Right cardiac atrium (tissue), 5 donors: ENCODE data around the gene OARD1. TPM values are rescaled to one million over a fixed set of nuclear protein-coding genes. Genes with fewer than 3 reads are reported as not detected.

Experiments used
- ATAC-seq, 2 donors: fragments of 200-7000 bp; cut with Tn5 transposase; one replicate each; pipeline versions ENCODE4 v1.8.0 to v1.9.1; 2020; ENCODE audit warnings: moderate library complexity in 2 of 2, mild to moderate bottlenecking in 1 of 2
- DNase-seq, 3 donors: peaks; one replicate each; pipeline ENCODE4 v3.0.0-alpha.2; 2020
- H3K27ac ChIP-seq: one replicate; pipeline ENCODE4 v1.5.1; 2013; ENCODE audit warnings: mild to moderate bottlenecking, low read length, control low read depth, moderate library complexity
- H3K27me3 ChIP-seq: one replicate; pipeline ENCODE4 v1.6.1; 2013; ENCODE audit not compliant: control insufficient read depth, insufficient read depth
- H3K4me1 ChIP-seq: one replicate; pipeline ENCODE4 v1.6.1; 2013; ENCODE audit warnings: low read length; ENCODE audit not compliant: control insufficient read depth, insufficient read depth
- H3K4me3 ChIP-seq: one replicate; pipeline ENCODE4 v1.5.1; 2013; ENCODE audit warnings: low read length, control low read depth
- H3K9me3 ChIP-seq: one replicate; pipeline ENCODE4 v1.6.1; 2013; ENCODE audit warnings: low read length; ENCODE audit not compliant: control insufficient read depth
- WGBS: extraction: QIAGEN DNeasy Blood & Tissue Kit; methylation state at CpG from one replicate; pipeline ENCODE4 v1.1.7; 2013; 5-methylcytosine and 5-hydroxymethylcytosine counted together
- intact Hi-C, 4 donors: fragments of 100-400 bp; cut with DNase I; formaldehyde crosslinking; loops; one replicate each; pipeline versions ENCODE4 v1.11.0 to v1.14.0; 2022 to 2023
- polyA plus RNA-seq: library from polyadenylated mRNA; stranded (reverse); fragments of 200-250 nt; gene quantifications from one replicate; pipeline ENCODE4 v1.2.3, GENCODE V29; 2013
- total RNA-seq, 4 donors: library from RNA; stranded (reverse); fragmentation: NEBNext Ultra II Directional; extraction: Animal tissue kit (Norgen Biotek cat#: 25700); gene quantifications; one replicate each; pipeline ENCODE4 v1.2.1, GENCODE V29; 2021
- donor health status: healthy with polysubstance abuse.
- donor health status: DM: no; HTN: yes; CAD: no.
- donor health status: DM: no; HTN: no; CAD: no.
- donor health status: DM: no; HTN: yes; CAD: no; lungs with severe emphysema.
- donor health status: DM: yes; HTN: yes; CAD: no.

OARD1 gene
- total and polyA plus RNA-seq, 5 donors = 15.1 to 27.8 (median 19.0) TPM

DNA sequence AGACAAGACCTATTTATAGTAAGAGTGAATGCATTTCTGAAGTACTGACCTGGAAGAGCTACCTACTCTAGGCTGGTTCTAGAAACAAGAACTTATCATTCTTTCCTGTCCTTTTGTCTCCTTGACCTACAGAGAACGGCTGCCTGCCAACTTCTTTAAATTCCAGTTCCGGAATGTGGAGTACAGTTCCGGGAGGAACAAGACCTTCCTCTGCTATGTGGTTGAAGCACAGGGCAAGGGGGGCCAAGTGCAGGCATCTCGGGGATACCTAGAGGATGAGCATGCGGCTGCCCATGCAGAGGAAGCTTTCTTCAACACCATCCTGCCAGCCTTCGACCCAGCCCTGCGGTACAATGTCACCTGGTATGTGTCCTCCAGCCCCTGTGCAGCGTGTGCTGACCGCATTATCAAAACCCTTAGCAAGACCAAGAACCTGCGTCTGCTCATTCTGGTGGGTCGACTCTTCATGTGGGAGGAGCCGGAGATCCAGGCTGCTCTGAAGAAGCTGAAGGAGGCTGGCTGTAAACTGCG, 10.9 kb downstream of the OARD1 start:
- intact Hi-C loops = loop anchor here in 2 of 4 donors (5.0 to 10.0 kb wide), 2 partner anchors 54 to 56 kb away; no protein-coding TSS in a partner anchor
- ATAC-seq = peak in 1 of 2 donors; percentile 21
- peak overlapping the region; percentile 85 for H3K27ac ChIP-seq
- no peaks in the 10 kb centered on the region for H3K27me3 ChIP-seq
- WGBS = 70% methylated on average over 13 of the region's 13 CpGs
- H3K4me1 ChIP-seq = peaks cover 15% of the 10 kb centered on the region
- H3K4me3 ChIP-seq = no peak overlapping the region
- H3K9me3 ChIP-seq = no peaks in the 10 kb centered on the region
- no peak for DNase-seq

DNA sequence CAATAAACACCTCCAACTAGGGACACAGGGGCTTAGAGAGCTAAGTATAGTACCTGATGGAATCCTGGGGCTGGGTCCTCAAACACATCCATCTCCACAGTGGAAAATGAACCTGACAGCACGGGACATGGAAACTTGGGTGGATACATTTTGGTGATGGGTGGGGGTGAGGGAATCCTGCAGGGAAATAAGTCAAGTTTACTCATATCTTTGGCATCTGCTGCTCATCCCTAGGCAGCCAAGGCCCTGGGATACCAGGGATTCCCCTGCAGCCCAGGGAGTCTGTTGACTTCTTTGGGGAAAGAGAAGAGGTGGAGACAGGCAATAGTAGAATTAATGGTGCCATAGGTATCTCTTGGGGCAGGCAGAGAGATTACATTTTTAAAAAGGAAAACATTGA, 12.6 kb downstream of the OARD1 start:
- Histone ChIP-seq H3K27ac (peak overlapping the region; percentile 82), H3K9me3 (no peaks in the 10 kb centered on the region), H3K4me1 (peaks cover 18% of the 10 kb centered on the region), H3K27me3 (no peaks in the 10 kb centered on the region), H3K4me3 (no peak overlapping the region)
- intact Hi-C loops = no loop called here
- ATAC-seq (no peak), DNase-seq (no peak)
- 86% methylated on average over 1 of the region's 1 CpG for WGBS

DNA sequence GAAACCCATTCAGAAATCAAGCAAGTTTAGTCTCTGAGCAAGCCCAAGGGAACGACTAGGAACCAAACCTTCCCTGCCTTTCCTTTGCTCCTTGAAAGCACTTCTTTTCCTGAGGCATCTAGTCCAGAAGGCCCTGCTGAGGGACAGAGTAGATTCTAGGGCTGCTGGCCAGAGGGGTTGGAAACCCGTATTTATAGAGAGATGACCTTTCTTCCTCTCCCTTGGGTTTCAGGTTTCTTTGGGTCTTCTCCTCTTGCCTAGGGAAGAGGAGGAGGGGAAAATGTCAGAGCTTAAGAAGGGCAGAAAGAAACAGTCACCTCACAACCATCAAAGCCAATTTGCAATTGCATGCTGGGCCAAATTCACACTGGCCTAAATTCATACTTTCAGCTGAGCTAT, 13.4 kb downstream of the OARD1 start:
- WGBS = 46% methylated on average over 2 of the region's 2 CpGs
- no peak for ATAC-seq
- H3K27ac ChIP-seq = peak overlapping the region; percentile 82
- no peak overlapping the region for H3K4me3 ChIP-seq
- H3K9me3 ChIP-seq = no peaks in the 10 kb centered on the region
- intact Hi-C loops = no loop called here
- H3K4me1 ChIP-seq = peaks cover 18% of the 10 kb centered on the region
- H3K27me3 ChIP-seq = no peaks in the 10 kb centered on the region
- DNase-seq = no peak

- no peak for ATAC-seq
- intact Hi-C loops = no loop called here
- Histone ChIP-seq H3K27ac (peak overlapping the region; percentile 71), H3K9me3 (no peaks in the 10 kb centered on the region), H3K27me3 (no peaks in the 10 kb centered on the region), H3K4me1 (peaks cover 18% of the 10 kb centered on the region), H3K4me3 (no peak overlapping the region)
- WGBS = 65% methylated on average over 6 of the region's 6 CpGs
- no peak for DNase-seq
Measured at GRCh38 chr6:41056768-41057490, 15.2 kb downstream of the OARD1 start.

DNA sequence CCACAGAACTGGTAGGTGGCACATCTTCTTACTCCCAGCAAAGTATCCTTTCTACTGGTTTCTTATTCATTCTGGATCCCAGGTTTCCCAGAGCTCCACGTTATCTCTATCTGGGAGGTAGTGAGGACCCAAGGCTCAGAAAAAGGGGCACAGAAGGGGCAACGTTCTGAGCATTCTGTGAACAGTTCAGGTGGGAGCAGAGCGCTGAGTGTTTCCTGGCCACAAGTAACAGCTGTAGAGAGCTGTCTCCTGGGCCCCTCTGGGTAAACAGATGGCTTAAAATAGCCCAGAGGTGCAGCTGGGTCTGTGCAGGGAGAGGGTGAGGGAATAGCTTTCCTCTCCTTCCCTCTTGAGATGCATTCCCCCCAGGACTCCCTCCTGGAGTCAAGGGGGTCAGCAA, 17.0 kb downstream of the OARD1 start:
- intact Hi-C loops = no loop called here
- ATAC-seq (peak; percentile 61 to 66), DNase-seq (peak in 1 of 3 donors; percentile 63)
- Histone ChIP-seq H3K4me1 (peaks cover 14% of the 10 kb centered on the region), H3K27ac (peak overlapping the region; percentile 93), H3K4me3 (peak overlapping the region; percentile 36), H3K9me3 (no peaks in the 10 kb centered on the region), H3K27me3 (no peaks in the 10 kb centered on the region)
- WGBS = 47% methylated on average over 3 of the region's 3 CpGs

GRCh38 chr6:41054511-41054910, 17.6 kb downstream of the OARD1 start:
- intact Hi-C loops = no loop called here
- DNase-seq (no peak), ATAC-seq (no peak)
- peak overlapping the region; percentile 55 for H3K27ac ChIP-seq
- peaks cover 14% of the 10 kb centered on the region for H3K4me1 ChIP-seq
- WGBS = 72% methylated on average over 3 of the region's 3 CpGs
- peak overlapping the region; percentile 36 for H3K4me3 ChIP-seq
- H3K27me3 ChIP-seq = no peaks in the 10 kb centered on the region
- H3K9me3 ChIP-seq = no peaks in the 10 kb centered on the region

DNA sequence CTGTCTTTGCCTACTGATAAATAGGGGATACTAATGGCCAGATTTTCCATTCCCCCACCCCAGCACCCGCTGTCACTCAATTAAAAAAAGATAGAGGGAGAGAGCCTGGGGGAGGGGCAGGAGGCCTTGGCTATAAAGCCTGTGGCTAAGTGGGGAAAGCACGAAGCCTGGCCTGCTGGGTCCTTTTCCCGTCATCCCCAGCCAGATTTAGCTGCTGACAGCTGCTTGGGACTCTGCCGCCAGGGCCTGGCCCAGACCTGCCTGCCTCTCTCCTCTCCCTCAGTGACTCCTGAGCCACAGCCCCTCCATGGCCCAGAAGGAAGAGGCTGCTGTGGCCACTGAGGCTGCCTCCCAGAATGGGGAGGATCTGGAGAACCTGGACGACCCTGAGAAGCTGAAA, 19.1 kb downstream of the OARD1 start, which contains the start of gene APOBEC2:
Gene APOBEC2, plus strand, starts transcription at position 162 of the 400 bp plus-strand sequence. Its CDS starts 146 bp downstream, at position 308.
- peak within 1 kb of the TSS; percentile 36 for H3K4me3 ChIP-seq
- peak; percentile 75 to 92 (median 90) for DNase-seq
- peak; percentile 85 to 90 for ATAC-seq
- WGBS = 41% methylated on average over 5 of the region's 5 CpGs
- intact Hi-C loops = no loop called here
- H3K9me3 ChIP-seq = no peaks in the 10 kb centered on the region
- peaks cover 7% of the 10 kb centered on the region for H3K4me1 ChIP-seq
- no peaks in the 10 kb centered on the region for H3K27me3 ChIP-seq
- peak within 1 kb of the TSS; percentile 81 for H3K27ac ChIP-seq

DNA sequence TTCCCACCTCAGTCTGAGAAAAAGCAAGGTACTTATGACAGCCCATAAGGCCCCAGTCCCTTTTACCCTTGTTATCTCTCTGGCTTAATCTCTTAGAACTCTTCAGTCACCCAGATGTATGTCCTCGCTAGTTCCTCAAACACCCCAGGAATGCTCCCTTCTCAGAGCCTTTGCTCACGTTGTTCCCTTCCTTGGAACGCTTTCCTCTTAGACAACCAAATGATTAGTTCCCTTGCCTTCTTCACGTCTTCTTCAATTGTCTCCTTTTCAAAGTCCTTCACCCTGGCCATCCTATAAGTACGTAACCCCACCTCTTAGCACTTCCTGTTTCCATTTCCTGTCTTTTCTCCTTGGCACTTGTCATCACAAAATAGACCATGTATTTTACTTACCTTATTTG, 20.3 kb downstream of the OARD1 start:
- Histone ChIP-seq H3K27me3 (no peaks in the 10 kb centered on the region), H3K27ac (no peak overlapping the region), H3K9me3 (no peaks in the 10 kb centered on the region), H3K4me1 (peaks cover 3% of the 10 kb centered on the region), H3K4me3 (no peak overlapping the region)
- DNase-seq (no peak), ATAC-seq (no peak)
- WGBS = 50% methylated on average over 5 of the region's 5 CpGs
- intact Hi-C loops = no loop called here

DNA sequence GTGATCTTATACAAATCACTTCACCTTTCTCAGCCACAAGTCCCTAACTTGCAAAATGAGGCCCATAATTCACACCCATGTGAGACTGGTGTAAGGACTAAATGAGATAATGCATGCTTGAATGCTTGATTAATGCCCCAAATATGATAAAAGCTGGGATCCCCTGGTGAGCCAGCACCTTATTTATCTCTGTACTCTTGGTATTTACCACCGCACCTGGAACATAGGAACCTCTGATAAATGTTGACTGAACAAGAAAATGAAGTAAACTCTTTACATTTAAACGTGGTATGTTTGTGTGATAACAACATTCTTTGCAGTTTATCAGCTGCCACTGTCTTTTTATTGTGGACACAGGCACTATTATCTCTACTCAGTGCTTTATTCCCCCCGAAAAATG, 21.6 kb downstream of the OARD1 start:
- WGBS = 54% methylated on average over 3 of the region's 3 CpGs
- Histone ChIP-seq H3K4me3 (no peak overlapping the region), H3K9me3 (no peaks in the 10 kb centered on the region), H3K4me1 (no peaks in the 10 kb centered on the region), H3K27me3 (no peaks in the 10 kb centered on the region), H3K27ac (no peak overlapping the region)
- no peak for DNase-seq
- intact Hi-C loops = no loop called here
- no peak for ATAC-seq

DNA sequence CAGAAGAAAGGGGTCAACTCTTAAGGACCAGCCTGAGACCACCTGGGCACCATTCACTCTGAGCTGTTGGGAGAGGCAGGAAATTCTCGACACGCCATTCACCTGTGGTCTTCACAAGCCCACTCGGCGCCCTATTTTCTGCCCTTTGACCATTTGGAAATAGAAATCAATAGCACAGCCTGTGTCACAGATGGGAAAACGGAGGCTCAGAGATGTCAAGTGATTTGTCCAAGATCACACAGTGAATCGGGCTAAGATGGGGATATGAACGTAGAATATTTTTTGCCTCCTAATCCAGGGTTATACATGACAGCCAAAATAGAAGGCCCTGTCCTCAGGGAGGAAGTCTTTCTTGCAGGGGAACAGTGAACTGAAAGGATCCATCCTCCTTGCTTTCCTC, 22.2 kb downstream of the OARD1 start:
- no peaks in the 10 kb centered on the region for H3K9me3 ChIP-seq
- no peak for ATAC-seq
- WGBS = 79% methylated on average over 7 of the region's 7 CpGs
- DNase-seq = no peak
- H3K27ac ChIP-seq = peak overlapping the region; percentile 8
- intact Hi-C loops = no loop called here
- no peak overlapping the region for H3K4me3 ChIP-seq
- no peaks in the 10 kb centered on the region for H3K27me3 ChIP-seq
- H3K4me1 ChIP-seq = no peaks in the 10 kb centered on the region

- 51% methylated on average over 1 of the region's 1 CpG for WGBS
- H3K9me3 ChIP-seq = no peaks in the 10 kb centered on the region
- DNase-seq (no peak), ATAC-seq (no peak)
- intact Hi-C loops = no loop called here
- no peak overlapping the region for H3K4me3 ChIP-seq
- peak overlapping the region; percentile 63 for H3K27ac ChIP-seq
- H3K4me1 ChIP-seq = no peaks in the 10 kb centered on the region
- H3K27me3 ChIP-seq = no peaks in the 10 kb centered on the region
Measured at GRCh38 chr6:41049521-41049920, 22.6 kb downstream of the OARD1 start.
